ENCODE results near the gene SLC30A3.

SLC30A3 gene

GRCh38 chr2:27255660-27256059 is 7.2 kb downstream of the SLC30A3 start:
- H3K27me3 Mint-ChIP-seq = peaks cover 27% of the 10 kb centered on the region

GRCh38 chr2:27255187-27255586 is 7.7 kb downstream of the SLC30A3 start:
- Mint-ChIP-seq H3K27ac (no peak overlapping the region), H3K27me3 (peaks cover 22% of the 10 kb centered on the region), H3K36me3 (no peaks in the 10 kb centered on the region), H3K4me3 (no peak overlapping the region), H3K4me1 (ENCODE audit: low read depth) (no peaks in the 10 kb centered on the region), H3K9me3 (ENCODE audit: low read depth) (no peaks in the 10 kb centered on the region)

More at GRCh38 chr2:27255660-27256059, 7.2 kb downstream of the SLC30A3 start:
- Mint-ChIP-seq H3K4me3 (no peak overlapping the region), H3K27ac (no peak overlapping the region), H3K36me3 (no peaks in the 10 kb centered on the region), H3K4me1 (ENCODE audit: low read depth) (peaks cover under 1% of the 10 kb centered on the region), H3K9me3 (ENCODE audit: low read depth) (no peaks in the 10 kb centered on the region)

GRCh38 chr2:27251766-27252165 is 11.1 kb downstream of the SLC30A3 start:
- H3K9me3 Mint-ChIP-seq (ENCODE audit: low read depth) = no peaks in the 10 kb centered on the region
- H3K27me3 Mint-ChIP-seq = peaks cover 7% of the 10 kb centered on the region
- no peak overlapping the region for H3K4me3 Mint-ChIP-seq
- no peaks in the 10 kb centered on the region for H3K36me3 Mint-ChIP-seq
- no peaks in the 10 kb centered on the region for H3K4me1 Mint-ChIP-seq (ENCODE audit: low read depth)
- H3K27ac Mint-ChIP-seq = no peak overlapping the region

DNA sequence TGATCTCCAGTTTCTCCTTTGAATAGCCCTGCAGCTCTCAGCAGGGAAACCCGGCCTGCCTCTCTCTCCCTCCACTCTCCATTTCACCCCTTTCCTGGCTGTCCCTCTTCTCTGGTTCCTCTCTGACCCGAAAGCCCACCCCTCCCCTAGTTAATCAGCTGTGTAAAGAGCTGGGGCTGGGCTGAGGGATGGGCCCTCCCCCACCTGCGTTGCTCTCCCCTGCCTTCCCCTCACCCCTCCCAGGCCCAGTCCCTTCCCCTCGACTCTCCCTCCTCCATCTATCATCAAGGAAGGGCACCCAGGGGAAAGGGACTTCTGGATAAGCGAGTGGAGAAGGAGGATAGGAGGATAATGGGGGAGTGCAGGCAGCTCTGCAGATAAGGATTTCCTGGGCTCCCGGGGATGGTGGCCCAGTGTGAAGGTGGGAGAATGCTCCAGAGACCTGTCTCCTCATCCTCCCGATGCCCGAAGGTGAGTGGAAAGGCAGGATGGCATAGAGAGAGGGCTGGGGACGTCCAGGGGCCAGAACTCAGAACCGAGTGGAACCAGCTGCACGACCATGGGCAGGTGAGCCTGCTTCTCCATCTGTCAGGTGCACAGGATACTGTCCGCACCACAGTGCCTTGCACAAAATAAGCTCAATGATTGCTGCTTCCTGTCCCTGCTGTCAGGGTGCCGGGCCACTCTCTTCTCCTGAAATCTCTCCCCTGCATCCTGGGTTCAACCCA is 12.0 kb downstream of the SLC30A3 start:
- no peaks in the 10 kb centered on the region for H3K9me3 Mint-ChIP-seq (ENCODE audit: low read depth)
- H3K27ac Mint-ChIP-seq = no peak overlapping the region
- H3K27me3 Mint-ChIP-seq = peaks cover under 1% of the 10 kb centered on the region
- no peak overlapping the region for H3K4me3 Mint-ChIP-seq
- H3K4me1 Mint-ChIP-seq (ENCODE audit: low read depth) = no peaks in the 10 kb centered on the region
- no peaks in the 10 kb centered on the region for H3K36me3 Mint-ChIP-seq

DNA sequence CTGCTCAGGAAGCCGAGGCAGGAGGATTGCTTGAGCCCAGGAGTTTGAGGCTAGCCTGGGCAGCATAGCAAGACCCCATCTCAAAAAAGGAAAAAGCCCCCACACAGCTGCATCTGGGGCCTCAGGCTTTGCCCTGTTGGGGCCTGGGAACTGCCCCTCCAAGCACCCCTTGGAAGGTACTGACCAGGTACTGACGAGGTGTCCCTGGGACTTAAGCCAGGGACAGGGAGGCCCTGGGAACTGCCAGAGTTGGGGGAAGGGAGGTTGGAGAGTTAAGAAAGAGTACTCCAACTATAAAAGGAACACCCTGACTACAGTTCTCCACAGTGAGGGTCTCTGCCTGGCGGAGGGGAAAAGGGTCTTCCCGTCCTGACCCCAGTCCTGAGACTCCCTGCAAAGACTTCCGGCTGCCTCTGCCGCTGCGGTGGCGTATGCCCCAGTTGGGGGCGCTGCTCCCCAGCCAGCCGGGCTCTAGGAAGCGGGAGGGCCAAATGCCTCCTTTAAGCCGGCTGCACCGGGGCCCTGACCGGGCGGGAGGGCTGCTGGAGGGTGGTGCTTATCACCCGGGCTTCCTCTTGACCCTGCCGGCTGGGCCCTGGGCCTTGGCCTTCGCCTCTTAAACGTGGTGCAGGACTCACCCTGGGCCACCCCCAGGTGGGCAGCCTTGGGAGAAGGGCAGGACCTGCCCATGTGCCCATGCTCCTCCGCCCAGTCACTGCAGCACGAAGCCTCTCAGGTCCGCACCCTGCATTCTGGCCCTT is 12.8 kb downstream of the SLC30A3 start:
- no peaks in the 10 kb centered on the region for H3K4me1 Mint-ChIP-seq (ENCODE audit: low read depth)
- H3K27ac Mint-ChIP-seq = no peak overlapping the region
- no peaks in the 10 kb centered on the region for H3K36me3 Mint-ChIP-seq
- no peaks in the 10 kb centered on the region for H3K27me3 Mint-ChIP-seq
- H3K9me3 Mint-ChIP-seq (ENCODE audit: low read depth) = no peaks in the 10 kb centered on the region
- no peak overlapping the region for H3K4me3 Mint-ChIP-seq

DNA sequence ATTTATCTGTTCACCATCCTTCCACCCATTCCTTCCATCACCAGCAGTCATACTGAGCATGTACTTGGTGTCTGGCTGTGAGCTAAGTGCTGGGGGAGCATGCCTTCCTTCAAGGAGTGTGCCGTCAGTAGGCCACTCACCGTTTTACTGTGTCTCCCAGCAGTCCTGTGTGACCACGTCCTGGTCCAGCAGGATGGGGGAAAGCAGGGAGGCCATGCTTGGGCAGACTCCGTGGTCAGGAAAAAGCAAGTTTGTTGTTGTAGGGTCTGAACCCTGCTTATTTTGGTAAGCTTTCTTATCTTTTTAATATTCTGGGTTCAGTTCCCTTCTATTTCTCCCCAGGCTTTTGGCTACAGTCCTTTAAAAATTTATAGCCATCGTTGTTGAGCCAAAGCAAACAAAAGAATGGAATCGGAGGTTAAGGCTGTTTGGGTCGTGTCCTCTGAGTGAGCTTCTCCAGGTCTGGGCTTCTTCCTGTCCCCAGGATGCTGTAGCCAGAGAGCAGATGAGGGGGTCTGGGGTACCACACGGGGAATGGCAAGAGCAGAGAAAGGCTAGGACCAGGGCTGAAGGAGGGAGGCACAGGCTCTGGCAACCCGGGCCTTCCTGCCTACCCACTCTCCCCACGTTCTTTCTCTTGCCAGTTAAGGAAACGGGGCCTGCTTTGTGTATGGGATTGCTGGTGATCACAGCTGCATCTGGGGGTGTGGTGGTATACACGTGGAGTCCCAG is 13.5 kb downstream of the SLC30A3 start:
- no peak overlapping the region for H3K27ac Mint-ChIP-seq
- no peaks in the 10 kb centered on the region for H3K27me3 Mint-ChIP-seq
- no peak overlapping the region for H3K4me3 Mint-ChIP-seq
- no peaks in the 10 kb centered on the region for H3K4me1 Mint-ChIP-seq (ENCODE audit: low read depth)
- H3K36me3 Mint-ChIP-seq = no peaks in the 10 kb centered on the region
- H3K9me3 Mint-ChIP-seq (ENCODE audit: low read depth) = no peaks in the 10 kb centered on the region

DNA sequence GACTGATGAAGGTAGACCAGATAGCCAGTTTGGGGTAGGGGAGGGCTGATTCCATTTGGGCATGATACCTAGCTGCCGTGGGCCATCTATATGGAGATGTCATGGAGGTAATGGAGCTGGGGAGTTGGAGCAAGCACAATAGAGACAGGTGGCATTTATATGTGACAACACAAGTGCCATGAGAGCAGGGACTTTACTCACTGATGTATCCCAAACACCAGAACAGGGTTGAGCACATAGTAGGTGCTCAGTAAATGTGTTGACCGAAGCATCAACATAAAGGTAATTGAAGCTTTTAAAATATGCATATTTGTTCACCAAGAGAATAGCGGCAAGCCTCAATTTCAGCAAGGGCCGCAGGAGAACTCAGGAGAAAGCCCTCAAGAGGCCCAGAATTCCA is 15.0 kb downstream of the SLC30A3 start:
- no peaks in the 10 kb centered on the region for H3K36me3 Mint-ChIP-seq
- no peaks in the 10 kb centered on the region for H3K9me3 Mint-ChIP-seq (ENCODE audit: low read depth)
- H3K27me3 Mint-ChIP-seq = no peaks in the 10 kb centered on the region
- H3K27ac Mint-ChIP-seq = no peak overlapping the region
- no peak overlapping the region for H3K4me3 Mint-ChIP-seq
- no peaks in the 10 kb centered on the region for H3K4me1 Mint-ChIP-seq (ENCODE audit: low read depth)

- H3K27ac Mint-ChIP-seq = no peak overlapping the region
- H3K4me1 Mint-ChIP-seq (ENCODE audit: low read depth) = peaks cover 2% of the 10 kb centered on the region
- H3K4me3 Mint-ChIP-seq = no peak overlapping the region
- no peaks in the 10 kb centered on the region for H3K9me3 Mint-ChIP-seq (ENCODE audit: low read depth)
- no peaks in the 10 kb centered on the region for H3K36me3 Mint-ChIP-seq
- H3K27me3 Mint-ChIP-seq = no peaks in the 10 kb centered on the region
Measured at GRCh38 chr2:27245626-27246025, 17.2 kb downstream of the SLC30A3 start.

- H3K27me3 Mint-ChIP-seq = no peaks in the 10 kb centered on the region
- no peaks in the 10 kb centered on the region for H3K36me3 Mint-ChIP-seq
- no peak overlapping the region for H3K27ac Mint-ChIP-seq
- H3K9me3 Mint-ChIP-seq (ENCODE audit: low read depth) = no peaks in the 10 kb centered on the region
- H3K4me3 Mint-ChIP-seq = no peak overlapping the region
- peaks cover 2% of the 10 kb centered on the region for H3K4me1 Mint-ChIP-seq (ENCODE audit: low read depth)
Measured at GRCh38 chr2:27245116-27245515, 17.7 kb downstream of the SLC30A3 start.

DNA sequence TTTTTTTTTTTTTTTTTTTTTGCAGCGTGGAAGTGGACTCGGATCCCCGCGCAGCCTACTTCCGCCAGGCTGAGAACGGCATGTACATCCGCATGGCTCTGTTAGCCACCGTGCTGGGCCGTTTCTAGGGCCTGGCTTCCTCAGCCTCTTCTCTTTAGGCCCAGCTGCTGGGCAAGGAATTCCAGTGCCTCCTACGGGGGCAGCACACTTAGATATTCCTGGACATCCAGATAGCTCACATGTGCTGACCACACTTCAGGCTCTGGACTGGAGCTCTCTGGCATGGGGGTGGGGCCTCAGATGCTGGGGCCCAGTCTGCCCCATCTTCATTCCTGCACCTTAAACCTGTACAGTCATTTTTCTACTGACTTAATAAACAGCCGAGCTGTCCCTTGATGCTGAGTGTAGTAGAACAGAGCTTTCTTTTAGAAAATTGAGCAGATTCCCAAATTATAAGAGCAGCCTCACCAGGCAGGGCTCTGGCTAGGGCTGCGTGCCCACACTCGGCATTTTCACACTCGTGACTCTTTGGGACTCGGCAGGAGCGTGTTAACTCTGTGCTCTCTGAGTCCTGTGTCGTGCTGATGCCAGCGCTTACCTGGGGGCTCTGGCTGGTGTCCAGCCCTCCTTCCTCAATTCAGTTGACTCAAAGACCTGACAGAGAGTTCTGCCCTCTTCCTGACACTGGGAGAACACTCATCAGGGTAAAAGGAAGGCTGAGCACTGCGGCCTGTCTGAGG is 19.3 kb downstream of the SLC30A3 start:
- no peaks in the 10 kb centered on the region for H3K36me3 Mint-ChIP-seq
- H3K9me3 Mint-ChIP-seq (ENCODE audit: low read depth) = no peaks in the 10 kb centered on the region
- H3K27me3 Mint-ChIP-seq = no peaks in the 10 kb centered on the region
- H3K27ac Mint-ChIP-seq = no peak overlapping the region
- H3K4me1 Mint-ChIP-seq (ENCODE audit: low read depth) = peaks cover 2% of the 10 kb centered on the region
- H3K4me3 Mint-ChIP-seq = no peak overlapping the region

- H3K9me3 Mint-ChIP-seq (ENCODE audit: low read depth) = no peaks in the 10 kb centered on the region
- H3K27ac Mint-ChIP-seq = no peak overlapping the region
- H3K36me3 Mint-ChIP-seq = no peaks in the 10 kb centered on the region
- peaks cover 2% of the 10 kb centered on the region for H3K4me1 Mint-ChIP-seq (ENCODE audit: low read depth)
- no peak overlapping the region for H3K4me3 Mint-ChIP-seq
- H3K27me3 Mint-ChIP-seq = no peaks in the 10 kb centered on the region
Measured at GRCh38 chr2:27242614-27242951, 20.3 kb downstream of the SLC30A3 start.

DNA sequence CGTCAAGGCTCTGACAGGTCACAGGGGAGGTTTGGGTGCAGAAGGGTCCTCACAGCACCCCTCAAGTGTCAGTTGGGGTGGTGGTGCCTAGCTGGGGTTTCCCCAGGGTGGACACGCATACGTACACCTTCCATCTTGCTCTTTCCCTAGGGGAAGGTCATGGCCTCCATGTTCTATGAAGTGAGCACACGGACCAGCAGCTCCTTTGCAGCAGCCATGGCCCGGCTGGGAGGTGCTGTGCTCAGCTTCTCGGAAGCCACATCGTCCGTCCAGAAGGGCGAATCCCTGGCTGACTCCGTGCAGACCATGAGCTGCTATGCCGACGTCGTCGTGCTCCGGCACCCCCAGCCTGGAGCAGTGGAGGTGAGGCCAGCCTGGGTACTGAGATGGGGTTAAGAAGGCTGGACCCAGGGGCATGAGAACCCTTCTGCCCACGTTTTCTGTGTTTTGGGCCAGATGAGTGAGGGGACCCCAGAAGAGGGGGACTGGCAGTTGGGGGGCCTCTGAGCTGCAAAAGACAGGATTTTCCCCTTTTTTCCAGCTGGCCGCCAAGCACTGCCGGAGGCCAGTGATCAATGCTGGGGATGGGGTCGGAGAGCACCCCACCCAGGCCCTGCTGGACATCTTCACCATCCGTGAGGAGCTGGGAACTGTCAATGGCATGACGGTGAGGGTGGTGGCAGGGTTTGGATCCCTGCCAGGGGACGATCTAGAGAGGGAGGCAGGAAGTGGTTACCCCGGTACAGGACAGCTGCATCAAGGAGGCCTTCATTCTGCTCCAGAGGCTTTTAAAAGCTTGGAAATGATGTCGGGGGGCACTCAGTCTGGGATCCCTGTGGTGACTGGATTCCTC is 20.9 kb downstream of the SLC30A3 start:
- Mint-ChIP-seq H3K4me3 (no peak overlapping the region), H3K9me3 (ENCODE audit: low read depth) (no peaks in the 10 kb centered on the region), H3K36me3 (no peaks in the 10 kb centered on the region), H3K27me3 (no peaks in the 10 kb centered on the region), H3K27ac (no peak overlapping the region), H3K4me1 (ENCODE audit: low read depth) (peaks cover 2% of the 10 kb centered on the region)

DNA sequence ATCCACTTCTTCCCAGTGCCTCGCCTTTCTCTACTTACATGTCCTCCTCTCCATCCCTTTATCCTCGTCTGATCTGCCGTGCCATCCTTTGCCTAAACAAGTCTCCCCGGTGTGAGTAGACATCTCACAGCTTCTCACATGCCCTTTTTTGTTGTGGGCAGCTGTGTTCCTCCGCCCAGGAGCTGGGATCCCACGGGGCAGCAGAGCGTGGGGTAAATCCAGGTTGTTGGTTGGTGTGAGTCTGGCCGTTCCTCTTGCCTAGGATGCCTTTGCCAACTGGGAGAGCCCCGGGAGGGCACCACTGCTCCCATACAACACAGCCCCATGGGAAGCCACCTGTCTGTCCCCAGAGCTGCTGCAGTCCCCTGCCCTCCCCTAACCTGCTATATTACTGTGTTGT is 22.4 kb downstream of the SLC30A3 start:
- Mint-ChIP-seq H3K9me3 (ENCODE audit: low read depth) (no peaks in the 10 kb centered on the region), H3K27ac (no peak overlapping the region), H3K4me1 (ENCODE audit: low read depth) (peaks cover 2% of the 10 kb centered on the region), H3K4me3 (no peak overlapping the region), H3K36me3 (no peaks in the 10 kb centered on the region), H3K27me3 (no peaks in the 10 kb centered on the region)

GRCh38 chr2:27238976-27239375 is 23.9 kb downstream of the SLC30A3 start:
- Mint-ChIP-seq H3K4me1 (ENCODE audit: low read depth) (peaks cover 2% of the 10 kb centered on the region), H3K9me3 (ENCODE audit: low read depth) (no peaks in the 10 kb centered on the region), H3K4me3 (no peak overlapping the region), H3K27ac (no peak overlapping the region), H3K27me3 (no peaks in the 10 kb centered on the region), H3K36me3 (no peaks in the 10 kb centered on the region)
